Activated CD8-positive, alpha-beta memory T cell treated with anti-CD3 and anti-CD28 coated beads, Interleukin-2, amount 50 U/mL, for 1 hour (primary cell): ENCODE measurements around the gene RGS5.
"Not testable (repeated sequence)": the region's sequence is repeated elsewhere in the genome, so short reads cannot be mapped to it uniquely, and the experiment has no call there.

Source experiments
- DNase-seq: peaks from one replicate; pipeline ENCODE4 v3.0.0-alpha.2; 2020; ENCODE audit errors: extremely low read depth

The RGS5 gene, protein sequence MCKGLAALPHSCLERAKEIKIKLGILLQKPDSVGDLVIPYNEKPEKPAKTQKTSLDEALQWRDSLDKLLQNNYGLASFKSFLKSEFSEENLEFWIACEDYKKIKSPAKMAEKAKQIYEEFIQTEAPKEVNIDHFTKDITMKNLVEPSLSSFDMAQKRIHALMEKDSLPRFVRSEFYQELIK

DNA sequence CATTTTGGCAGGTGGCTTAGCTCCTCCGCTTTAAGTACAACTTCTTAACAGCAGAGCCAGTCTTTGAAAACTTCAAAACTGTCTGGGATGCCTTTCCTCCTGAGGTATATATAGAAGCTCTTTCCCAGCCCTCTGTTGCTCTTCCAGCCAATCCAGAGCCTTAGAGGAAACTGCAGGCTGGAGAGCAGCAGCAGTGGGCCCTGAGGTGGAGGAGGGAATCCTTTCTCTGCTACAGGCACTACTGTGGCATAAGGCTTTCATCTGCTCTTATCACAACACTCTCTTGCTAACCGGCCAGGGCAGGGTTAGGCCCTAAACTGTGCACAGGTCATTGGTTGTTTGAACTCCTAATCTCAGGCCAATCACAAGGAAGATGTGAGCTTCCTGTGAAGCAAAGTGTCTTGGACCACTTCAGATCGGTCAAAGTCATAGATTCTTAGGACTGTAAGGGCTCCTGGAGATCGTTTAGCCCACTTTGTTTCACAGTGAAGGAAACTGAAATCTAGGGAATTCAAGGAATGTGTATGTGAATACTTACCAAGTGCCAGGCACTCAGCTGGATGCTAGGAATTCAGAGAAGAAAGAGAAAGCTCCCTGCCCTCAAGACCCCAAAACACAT, at the start of gene RGS5:
Gene RGS5, minus strand, starts transcription at position 84 of the 619 bp plus-strand sequence. Its CDS starts 81 bp downstream, at position 3.
- no peak for DNase-seq

DNA sequence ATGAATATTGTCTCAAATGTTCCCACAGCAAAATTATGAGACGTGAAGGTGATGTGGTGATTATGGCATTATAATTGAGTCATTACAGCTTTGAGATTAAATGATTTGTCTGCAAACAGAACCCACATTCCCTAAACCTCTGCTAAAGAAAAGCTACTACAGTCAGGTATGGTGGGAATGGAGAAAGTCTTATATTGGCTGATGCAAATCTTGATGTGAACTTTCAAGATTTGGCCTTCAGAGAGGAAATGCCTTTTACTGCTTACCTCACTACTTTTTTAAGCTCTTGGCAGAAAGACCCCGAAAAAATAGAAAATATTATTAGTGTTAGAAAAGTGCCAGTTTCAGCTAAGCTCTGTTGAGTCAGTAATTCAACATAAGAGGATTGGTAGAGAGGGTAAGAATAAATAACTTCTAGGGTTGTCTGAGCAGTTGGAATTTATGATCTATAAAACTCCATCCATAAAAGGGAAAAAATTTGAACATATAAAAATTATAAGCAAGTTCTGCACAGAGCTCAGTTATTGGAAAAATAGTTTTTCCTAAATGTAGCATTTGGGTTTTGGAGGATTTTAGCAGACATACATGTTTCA, 47.8 kb upstream of the RGS5 start:
- DNase-seq: no peak

DNA sequence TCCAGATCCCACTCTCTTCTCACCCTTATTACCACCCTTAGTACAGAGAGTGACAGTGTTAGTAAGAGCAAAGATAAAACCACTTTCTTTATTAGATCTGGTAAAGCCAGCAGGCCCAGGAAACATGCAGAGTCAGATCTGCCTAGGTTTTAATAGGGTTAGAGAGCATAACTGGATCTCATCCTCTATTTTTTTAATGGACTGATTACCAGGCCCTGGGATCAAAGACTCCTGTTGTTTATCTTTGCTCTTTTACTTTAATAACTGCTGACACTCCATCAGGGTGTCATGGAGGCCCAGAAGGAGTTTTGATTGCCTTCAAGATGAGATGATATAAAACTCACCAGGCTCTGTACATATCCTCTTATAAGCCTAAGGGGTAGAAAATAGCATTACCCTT, 45.3 kb upstream of the RGS5 start:
- no peak for DNase-seq

DNA sequence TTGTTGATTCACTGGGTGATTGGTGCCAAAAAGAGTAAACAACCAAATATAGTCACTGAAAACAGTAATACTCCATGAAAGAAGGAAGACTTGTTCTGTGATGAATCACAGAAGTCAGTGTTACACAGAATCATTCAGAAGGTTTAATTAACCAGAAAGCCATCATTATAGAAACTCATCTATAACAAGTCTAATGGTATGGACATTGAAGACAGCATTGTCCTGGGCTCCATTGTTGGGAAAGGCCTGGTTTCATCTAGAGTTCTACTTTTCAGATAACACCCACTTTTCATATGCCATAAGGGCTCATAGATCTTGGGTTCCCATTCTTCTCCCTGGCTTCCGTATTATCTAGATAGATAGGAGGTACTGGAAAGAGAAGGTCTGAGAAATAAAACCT, 41.9 kb upstream of the RGS5 start:
- DNase-seq: not testable (repeated sequence)

DNA sequence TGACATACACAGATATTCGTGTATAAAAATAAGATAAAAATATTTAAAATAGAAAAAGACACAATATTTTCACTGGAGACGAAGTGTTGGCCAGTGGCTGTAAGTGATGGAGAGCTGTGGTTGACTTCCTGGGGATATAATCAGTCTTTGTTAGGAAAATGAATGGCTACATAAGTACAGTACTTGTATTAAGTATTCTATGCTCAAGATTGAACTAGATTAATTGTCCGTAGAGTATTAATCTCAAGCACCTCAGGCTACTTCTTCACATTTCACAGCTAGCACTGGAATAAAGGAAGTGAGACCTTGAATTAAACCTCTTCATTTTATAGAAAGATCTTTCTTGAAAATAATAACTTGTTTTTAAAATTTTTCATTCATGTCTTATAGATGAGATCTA, 39.0 kb upstream of the RGS5 start:
- no peak for DNase-seq

DNA sequence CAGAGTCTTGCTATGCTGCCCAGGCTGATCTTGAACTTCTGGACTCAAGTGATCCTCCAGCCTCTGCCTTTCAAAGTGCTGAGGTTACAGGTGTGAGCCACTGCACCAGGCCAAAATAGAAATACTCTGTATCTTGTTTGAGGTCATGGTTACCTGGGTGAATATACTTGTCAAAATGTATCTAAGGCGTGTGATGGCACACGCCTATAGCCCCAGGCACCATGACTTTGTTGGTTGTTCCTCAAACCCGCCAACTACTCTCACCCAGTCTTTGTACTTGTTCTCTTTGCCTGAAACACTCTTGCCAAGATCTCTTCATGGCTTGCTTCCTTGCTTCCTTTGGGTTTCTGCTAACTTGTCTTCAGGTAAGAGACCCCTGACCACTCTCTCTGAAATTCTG, 38.0 kb upstream of the RGS5 start:
- no peak for DNase-seq

DNA sequence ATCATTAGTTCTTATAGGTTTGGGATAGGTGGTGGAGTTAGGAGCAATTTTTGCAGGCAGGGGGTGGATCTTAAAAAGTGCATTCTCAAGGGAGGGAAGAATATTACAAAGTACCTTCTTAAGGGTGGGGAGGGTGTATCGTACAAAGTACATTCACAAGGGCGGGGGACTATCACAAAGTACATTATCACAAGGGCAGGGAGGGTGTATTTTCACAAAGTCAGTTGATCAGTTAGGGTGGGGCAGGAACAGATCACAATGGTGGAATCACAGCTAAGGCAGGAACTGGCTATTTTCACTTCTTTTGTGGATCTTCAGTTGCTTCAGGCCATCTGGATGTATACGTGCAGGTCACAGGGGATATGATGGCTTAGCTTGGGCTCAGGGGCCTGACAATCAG, 30.9 kb upstream of the RGS5 start:
- not testable (repeated sequence) for DNase-seq

DNA sequence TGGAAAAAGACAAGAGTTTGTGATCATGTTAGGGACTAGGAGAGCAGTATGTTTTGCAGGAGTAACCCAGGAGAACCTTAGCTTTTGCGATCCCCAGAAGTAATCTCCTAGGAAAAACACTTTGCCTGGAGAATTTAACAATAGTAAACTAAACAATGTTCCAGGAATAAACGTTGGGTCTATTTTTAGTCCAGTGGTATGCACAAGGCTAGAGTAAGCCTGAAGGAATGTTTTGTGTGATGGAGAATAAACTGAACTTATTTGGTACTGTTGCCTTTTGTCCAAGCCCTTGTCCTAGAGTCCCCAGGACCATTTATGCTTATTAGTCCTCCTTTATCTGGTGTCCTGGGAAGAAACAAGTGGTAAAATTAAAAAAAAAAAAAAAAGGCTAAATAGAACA, 28.7 kb upstream of the RGS5 start:
- no peak for DNase-seq

DNA sequence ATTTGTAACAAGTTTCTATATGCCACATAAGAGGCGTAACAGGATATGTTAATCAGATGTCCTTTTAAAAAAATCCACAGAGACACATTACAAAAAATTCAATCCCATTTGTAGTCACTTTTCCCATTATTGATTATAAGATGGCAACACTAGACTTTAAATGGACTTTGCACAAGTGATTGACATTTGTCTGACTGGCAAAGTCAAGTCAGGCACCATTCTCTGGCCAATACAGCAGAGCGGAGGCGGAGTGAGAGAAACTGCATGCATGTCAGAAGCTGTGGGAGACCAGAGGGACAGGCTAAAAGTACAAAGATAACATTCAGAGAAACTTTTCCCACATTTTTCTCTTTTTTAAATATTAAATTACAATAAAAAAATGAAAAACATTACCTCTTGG, 28.1 kb upstream of the RGS5 start:
- no peak for DNase-seq

DNA sequence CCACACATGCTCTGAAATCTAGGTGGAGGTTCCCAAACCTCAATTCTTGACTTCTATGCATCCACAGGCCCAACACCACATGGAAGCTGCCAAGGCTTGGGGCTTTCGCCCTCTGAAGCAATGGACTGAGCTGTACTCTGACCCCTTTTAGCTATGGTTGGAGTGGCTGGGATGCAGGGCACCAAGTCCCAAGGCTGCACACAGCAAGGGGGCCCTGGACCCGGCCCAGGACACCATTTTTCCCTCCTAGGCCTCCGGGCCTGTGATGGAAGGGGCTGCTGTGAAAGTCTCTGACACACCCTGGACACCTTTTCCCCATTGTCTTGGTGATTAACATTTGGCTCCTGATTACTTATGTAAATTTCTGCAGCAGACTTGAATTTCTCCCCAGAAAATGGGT, 25.6 kb upstream of the RGS5 start:
- DNase-seq: not testable (repeated sequence)

DNA sequence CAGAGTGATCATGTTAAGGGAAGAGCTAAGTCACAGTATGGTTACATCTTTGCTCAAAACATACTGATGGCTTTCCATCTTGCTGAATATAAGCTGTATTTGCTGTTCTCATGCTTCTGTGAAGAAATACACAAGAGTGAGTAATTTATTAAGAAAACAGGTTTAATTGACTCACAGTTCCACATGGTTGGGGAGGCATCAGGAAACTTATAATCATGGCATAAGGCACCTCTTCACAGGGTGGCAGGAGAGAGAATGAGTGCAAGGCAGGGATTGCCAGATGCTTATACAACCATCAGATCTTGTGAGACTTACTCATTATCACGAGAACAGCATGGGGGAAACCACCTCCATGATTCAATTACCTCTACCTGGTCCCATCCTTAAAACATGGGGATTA, 24.4 kb upstream of the RGS5 start:
- DNase-seq: no peak

DNA sequence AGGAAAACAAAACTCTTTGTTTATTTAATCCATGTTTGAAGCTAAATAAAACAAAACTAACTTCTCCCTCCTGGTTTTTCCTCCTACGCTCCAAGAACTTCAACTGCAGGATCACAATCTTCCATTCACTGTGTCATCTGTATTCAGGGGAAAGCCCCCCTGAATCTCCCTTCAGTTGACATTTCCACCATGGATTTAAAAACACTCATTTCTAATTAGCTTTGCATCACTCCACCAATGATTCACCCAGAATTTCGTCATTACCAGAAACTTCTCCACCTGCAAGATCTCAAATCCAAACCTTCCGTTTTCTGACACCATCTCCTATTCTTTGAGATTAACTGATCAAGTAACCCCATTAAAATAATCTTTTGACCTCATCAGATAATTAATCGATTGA, 10.9 kb upstream of the RGS5 start:
- DNase-seq: no peak

DNA sequence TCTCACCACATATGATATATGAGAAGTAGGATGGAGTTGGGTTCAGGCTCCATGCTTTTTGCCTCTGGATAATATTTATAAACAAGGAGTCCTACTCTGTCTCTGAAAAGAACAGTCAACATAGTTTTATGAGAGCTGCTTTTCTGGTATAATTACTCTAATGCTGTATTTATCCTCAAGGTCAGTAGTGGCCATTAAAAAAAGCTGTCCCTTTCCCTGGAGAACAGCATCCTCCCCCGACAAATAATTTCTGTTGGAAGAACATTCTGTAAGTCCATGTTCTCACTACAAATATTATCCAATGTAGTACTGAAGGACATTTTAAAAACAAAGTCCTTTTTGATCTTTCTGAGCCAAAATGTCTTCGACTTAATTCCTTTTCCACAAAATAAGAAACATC, 9.0 kb upstream of the RGS5 start:
- no peak for DNase-seq

DNA sequence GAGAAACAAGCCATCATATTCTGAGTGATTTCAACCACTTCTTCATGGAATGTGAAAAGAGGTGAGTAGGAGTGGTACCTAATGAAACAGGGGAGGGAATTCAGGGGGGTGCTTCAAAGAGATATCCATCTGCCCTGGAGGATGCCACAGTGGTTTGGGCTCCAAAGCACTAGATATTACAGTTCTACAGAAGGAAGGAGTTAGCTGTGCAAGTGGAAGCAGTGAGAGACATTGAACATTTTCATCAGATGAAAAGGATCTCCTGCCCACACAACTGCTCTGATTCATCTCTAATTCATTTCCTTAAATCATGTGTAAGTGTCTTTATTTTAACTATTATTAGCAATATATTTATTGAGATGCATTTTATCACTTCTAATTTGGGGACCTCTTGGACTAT, 2.8 kb upstream of the RGS5 start:
- DNase-seq: no peak

DNA sequence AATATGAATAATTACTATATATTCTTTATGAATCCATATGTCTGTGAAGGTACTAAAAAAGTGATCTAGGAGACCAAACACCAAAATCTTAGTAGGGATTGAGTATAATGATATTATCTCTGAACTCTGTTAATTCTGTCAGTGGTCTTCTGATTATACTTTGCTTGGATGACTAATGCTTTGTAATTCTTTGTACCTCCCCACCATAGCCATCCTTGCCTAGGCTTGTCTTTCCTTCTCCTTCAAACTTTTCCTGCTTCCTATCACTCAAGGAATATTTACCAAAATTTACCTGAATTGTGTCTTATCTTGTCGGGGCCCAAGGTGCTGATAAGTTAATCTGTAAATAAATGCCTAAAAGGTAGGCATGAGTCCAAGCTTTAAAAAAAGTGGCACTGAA, 845 bp upstream of the RGS5 start:
- no peak for DNase-seq

DNA sequence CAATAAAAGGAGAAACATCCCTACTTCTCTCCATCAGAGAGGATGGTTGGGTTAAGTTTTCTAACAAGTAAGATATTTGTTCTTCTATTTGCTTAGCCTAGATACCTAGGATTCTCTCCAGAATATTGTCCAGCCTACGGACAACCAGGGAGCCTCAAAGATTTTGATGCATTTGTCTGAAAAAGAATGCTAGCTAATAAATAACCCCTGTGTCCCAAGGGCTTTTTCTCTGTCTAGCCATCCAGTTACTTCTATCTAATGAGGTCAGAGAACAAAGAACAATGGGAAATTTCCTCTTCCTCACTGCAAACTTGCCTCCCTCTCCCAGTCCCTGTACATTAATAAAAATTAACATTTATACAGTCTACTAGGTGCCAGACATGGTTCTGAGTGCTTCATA, 810 bp downstream of the RGS5 start:
- no peak for DNase-seq

DNA sequence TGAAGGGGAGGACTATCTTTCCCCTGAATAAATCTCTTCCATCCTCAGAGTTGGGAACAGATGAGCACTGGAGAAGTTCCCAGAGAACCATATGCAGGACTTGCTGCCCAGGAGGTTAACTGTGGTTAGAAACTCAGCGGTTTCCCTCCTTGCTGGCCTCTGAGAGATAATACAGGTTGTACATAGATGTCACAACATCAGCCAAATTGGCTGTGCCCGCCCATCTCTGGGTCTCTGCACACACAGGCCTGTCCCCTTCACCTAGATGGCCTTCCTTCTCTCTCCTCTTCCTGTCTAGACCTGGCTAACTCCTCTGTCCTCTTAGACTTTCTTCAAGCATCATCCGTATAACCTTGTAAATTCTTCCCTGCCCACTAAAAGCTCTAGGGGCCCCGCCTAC, 5.7 kb downstream of the RGS5 start:
- no peak for DNase-seq

DNA sequence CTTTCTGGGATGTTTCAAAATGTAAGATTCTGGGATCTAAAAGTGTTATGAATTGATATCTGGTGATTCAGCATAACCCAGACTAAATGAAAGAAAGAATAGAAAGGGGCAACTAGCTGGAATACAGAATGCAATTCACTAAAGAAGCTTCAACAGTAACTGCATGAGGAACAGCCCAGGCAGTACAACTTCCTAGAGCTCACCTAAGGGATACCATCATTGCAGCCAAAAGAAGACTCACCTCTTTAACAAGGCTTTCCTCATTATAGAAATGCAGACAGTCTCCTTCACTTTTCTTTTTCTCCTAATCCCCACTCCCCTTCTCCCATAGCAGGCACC, 6.3 kb downstream of the RGS5 start:
- DNase-seq: no peak

DNA sequence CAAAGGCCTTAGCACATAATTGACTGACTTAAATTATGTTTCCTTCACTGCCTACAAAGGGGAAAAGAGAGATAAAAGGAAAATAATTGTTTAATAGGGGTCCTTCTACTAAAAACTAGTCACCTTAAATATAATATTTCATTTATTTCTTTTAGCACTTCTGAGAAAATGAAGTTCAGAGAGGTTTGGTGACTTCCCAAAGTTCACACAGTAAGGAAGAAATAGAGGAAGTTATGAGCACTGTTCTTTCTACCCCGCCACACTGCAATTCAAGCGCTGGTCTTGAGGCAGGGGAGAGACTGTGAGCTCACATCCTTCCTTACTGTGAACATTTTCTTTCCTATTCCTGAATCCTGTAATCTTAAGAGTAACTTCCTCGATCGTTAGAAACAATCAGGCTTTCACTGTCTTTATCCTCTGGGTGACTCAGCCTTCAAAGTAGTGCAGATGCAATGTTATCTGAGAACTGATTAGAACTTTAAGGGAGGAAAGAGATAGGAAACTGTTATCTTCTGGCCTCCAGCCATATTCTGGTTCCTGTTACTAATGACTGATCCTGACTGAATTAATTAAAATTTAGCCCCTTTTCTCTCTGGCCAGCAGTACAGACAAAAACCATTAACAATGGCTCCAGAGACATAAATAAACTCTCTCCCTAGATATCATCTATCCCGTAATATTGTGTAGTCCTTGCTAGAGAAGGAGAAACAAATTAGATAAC, 6.8 kb downstream of the RGS5 start:
- DNase-seq: no peak

DNA sequence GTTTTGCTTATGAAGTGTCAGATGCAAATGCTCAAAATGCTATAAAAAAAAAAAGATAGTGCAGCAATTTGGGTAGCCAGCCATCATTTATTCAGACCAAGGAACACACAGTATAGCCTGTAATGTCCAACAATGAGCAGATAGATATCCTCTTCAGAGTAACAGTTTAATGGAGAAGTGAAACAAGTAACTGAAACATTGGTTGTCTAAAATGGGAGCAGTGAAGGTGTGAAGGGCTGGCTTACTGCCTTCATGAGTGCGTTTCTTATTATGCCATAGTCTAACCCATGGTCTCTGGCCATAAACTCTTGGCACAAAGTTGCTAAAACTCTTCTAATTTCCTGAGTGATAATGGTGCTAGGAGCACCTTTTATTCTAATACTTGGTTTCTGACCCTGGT, 11.4 kb downstream of the RGS5 start:
- no peak for DNase-seq

DNA sequence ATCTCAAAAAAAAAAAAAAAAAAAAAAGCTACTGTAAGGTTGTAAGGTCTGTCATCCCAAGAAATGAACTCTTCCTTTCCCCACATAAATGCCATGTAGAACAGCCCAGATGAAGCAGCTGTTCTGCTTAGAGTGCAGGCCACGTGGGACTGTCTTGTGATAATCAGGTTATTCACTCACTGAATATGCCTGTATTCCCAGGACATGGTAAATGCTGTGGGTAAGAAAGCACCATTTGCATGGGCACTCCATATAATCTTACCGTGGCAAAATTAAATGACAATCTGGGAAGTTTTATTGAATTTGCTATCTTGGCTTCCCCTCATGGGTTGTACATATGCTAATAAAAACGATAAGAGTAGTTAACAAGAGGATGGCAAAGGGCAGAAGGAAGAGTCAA, 13.8 kb downstream of the RGS5 start:
- DNase-seq: no peak

DNA sequence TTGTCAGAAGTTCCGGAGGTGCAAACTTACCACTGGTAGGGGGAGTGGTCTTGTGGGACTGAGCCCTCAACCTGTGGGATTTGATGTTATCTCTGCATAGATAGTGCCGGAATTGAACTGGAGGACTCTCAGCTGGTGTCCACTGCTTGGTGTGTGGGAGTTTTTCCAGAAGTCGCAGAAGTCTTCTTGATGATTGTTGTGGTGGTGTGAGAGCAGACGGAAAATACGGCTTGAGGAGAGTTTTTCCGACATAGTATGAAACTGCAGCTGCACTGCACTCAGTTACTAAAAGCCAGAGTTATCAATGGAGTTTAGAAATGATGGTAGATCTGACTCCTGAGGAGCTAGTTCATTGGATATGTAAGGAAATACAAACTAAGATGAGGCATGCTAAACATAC, 14.9 kb downstream of the RGS5 start:
- DNase-seq: no peak

DNA sequence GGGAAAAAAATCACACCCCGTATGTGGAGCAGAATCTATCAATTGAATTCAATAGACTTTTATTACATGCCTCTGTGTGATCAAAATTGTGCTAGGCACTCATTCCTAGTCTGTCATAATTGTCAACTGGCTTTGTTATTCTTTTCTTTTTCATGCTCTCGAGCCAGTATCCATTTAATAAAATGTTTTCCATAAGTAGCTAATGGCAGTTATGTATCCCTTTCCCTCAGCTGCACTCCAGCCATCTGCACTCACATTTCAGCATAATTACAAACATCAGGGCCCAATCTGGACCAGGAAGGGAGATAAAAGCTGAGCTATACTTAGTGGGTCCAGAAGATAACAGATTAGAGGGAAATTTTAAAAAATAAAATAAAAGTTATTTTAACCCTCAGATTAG, 15.9 kb downstream of the RGS5 start:
- no peak for DNase-seq
